Transverse colon (tissue), 3 donors: ENCODE data around the gene COQ8B.

Source experiments
- CTCF ChIP-seq, 5 experiments: fragments of 200-600 bp in 3 of 5; fragments of 450-650 bp in 2 of 5; sonication (generic) in 3 of 5; IDR thresholded peaks; 1 replicate in 2 of 5; 2 replicates in 3 of 5; pipeline ENCODE4 v1.5.1; 2016 to 2017; ENCODE audit warnings: antibody characterized with exemption in 5 of 5, inconsistent platforms in 3 of 5, mild to moderate bottlenecking in 2 of 5, moderate library complexity in 1 of 5
- POLR2A ChIP-seq: fragments of 450-650 bp; IDR thresholded peaks from one replicate; pipeline ENCODE4 v1.6.1; 2016; ENCODE audit warnings: antibody characterized with exemption, mild to moderate bottlenecking, moderate library complexity

GRCh38 chr19:40754611-40755247, 38.0 kb upstream of the COQ8B start:
- TF ChIP-seq CTCF (IDR thresholded peaks at IDR 0.05), result peak in 1 of 5 experiments; percentile 26
- TF ChIP-seq POLR2A, result no peak
